Muscle of leg (tissue), 11 donors: ENCODE measurements around the gene GLP1R. TPM values are rescaled to one million over a fixed set of nuclear protein-coding genes. Genes with fewer than 3 reads are reported as not detected.

Experiments
- DNase-seq: peaks from one replicate; pipeline ENCODE4 v3.0.0; 2013
- H3K27ac ChIP-seq: one replicate; pipeline ENCODE4 v1.5.1; 2013; ENCODE audit warnings: mild to moderate bottlenecking, low read length, control low read depth
- H3K27me3 ChIP-seq: one replicate; pipeline ENCODE4 v1.6.1; 2013; ENCODE audit warnings: low read length; ENCODE audit not compliant: control insufficient read depth, insufficient read depth
- H3K36me3 ChIP-seq: one replicate; pipeline ENCODE4 v1.6.1; 2013; ENCODE audit warnings: low read length; ENCODE audit not compliant: control insufficient read depth, insufficient read depth
- H3K4me1 ChIP-seq: one replicate; pipeline ENCODE4 v1.6.1; 2013; ENCODE audit warnings: low read length; ENCODE audit not compliant: control insufficient read depth, insufficient read depth
- H3K4me3 ChIP-seq: one replicate; pipeline ENCODE4 v1.5.1; 2013; ENCODE audit warnings: low read length, control low read depth
- H3K9me3 ChIP-seq: replicated peaks from 2 replicates; pipeline ENCODE4 v1.6.1; 2013; ENCODE audit warnings: low read depth, low read length; ENCODE audit not compliant: control insufficient read depth
- WGBS: methylation state at CpG from one replicate; pipeline ENCODE4 v1.1.5; 2013; ENCODE audit warnings: missing lambda C conversion rate; ENCODE audit not compliant: insufficient coverage; 5-methylcytosine and 5-hydroxymethylcytosine counted together
- polyA plus RNA-seq, 8 donors: library from polyadenylated mRNA; unstranded; fragments of 120-200 nt; gene quantifications; one replicate each; pipeline versions ENCODE4 v1.2.1 to v1.2.3, GENCODE V29; 2013; ENCODE audit warnings: inconsistent platforms in 1 of 8, low replicate concordance in 1 of 8; ENCODE audit not compliant: insufficient read length in 8 of 8, insufficient read depth in 1 of 8
- total RNA-seq: library from RNA; stranded (reverse); fragments of 120-200 nt; gene quantifications from one replicate; pipeline ENCODE4 v1.2.4, GENCODE V29; 2013

GLP1R gene
- total and polyA plus RNA-seq, 9 donors: under 0.01 to 0.08 (median 0.05) TPM; not detected in 5

DNA sequence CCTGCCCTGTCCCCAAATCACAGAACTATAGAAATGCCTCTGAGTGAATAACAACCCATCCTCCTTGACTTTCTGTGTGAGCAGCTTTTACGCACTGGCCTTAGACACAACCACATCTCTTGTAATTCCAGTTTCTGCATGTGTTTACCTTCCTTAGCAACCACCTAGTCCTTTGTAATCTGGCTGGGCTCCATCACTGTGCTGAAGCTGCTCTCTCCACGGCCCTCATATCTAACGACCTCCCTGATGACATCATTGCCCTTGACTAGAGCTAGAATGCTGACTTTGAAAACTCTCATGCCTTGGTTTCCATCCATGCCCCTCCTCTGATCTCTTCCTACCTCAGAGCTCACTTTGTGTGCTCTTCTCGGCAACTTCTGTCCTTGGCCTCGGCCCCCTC, 30.5 kb upstream of the GLP1R start:
- Histone ChIP-seq H3K4me1 (no peaks in the 10 kb centered on the region), H3K9me3 (no peaks in the 10 kb centered on the region), H3K4me3 (no peak overlapping the region), H3K36me3 (no peaks in the 10 kb centered on the region), H3K27ac (no peak overlapping the region), H3K27me3 (no peaks in the 10 kb centered on the region)
- 48% methylated on average over 5 of the region's 5 CpGs for WGBS
- no peak for DNase-seq

GRCh38 chr6:39020136-39020535, 28.4 kb upstream of the GLP1R start:
- no peaks in the 10 kb centered on the region for H3K36me3 ChIP-seq
- WGBS: 40% methylated on average over 2 of the region's 2 CpGs
- no peak for DNase-seq
- H3K27ac ChIP-seq: no peak overlapping the region
- no peaks in the 10 kb centered on the region for H3K27me3 ChIP-seq
- H3K4me3 ChIP-seq: no peak overlapping the region
- H3K9me3 ChIP-seq: no peaks in the 10 kb centered on the region
- H3K4me1 ChIP-seq: no peaks in the 10 kb centered on the region

DNA sequence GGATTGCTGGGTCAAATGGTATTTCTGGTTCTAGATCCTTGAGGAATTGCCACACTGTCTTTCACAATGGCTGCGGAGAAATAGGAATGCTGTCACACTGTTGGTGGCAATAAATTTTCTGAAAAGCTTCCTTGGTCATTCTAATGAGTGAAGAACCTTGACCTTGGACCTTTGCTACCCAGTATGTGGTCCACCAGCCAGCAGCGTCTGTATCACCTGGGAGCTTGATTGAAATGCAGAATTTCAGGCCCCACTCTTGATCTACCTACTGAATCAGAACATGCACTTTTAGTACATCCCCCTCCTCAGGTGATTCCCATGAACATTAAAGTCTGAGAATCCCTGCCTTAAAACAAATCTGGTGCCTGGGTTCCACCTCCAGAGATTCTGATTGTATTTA, 27.5 kb upstream of the GLP1R start:
- Histone ChIP-seq H3K36me3 (no peaks in the 10 kb centered on the region), H3K4me1 (no peaks in the 10 kb centered on the region), H3K4me3 (no peak overlapping the region), H3K27ac (no peak overlapping the region), H3K27me3 (no peaks in the 10 kb centered on the region), H3K9me3 (no peaks in the 10 kb centered on the region)
- WGBS: 38% methylated on average over 2 of the region's 2 CpGs
- DNase-seq: no peak

GRCh38 chr6:39021779-39022178, 26.8 kb upstream of the GLP1R start:
- WGBS: no CpG with 5 or more reads among the region's 1 CpG
- Histone ChIP-seq H3K27me3 (no peaks in the 10 kb centered on the region), H3K4me3 (no peak overlapping the region), H3K36me3 (no peaks in the 10 kb centered on the region), H3K9me3 (no peaks in the 10 kb centered on the region), H3K27ac (no peak overlapping the region), H3K4me1 (no peaks in the 10 kb centered on the region)
- no peak for DNase-seq

DNA sequence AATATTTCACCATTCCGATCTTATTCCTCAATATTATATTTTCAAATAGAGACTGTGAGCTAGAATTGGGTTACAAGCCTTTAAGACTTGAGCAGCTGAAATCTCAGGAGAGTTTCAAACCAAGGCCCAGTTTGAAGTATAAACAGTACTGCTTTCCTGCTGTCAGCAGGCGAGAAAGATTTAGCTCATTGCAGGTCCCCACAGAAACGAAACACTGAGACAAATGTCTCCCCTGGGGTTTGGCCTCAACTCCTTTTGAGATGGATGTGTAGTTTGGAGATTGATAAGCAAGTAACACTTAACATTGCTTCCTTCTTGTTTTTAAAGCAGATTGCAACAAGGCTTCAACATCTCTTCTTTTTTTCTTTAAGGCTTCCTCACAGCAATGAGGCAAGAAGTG, 22.4 kb upstream of the GLP1R start:
- WGBS: no CpG with 5 or more reads among the region's 3 CpGs

DNA sequence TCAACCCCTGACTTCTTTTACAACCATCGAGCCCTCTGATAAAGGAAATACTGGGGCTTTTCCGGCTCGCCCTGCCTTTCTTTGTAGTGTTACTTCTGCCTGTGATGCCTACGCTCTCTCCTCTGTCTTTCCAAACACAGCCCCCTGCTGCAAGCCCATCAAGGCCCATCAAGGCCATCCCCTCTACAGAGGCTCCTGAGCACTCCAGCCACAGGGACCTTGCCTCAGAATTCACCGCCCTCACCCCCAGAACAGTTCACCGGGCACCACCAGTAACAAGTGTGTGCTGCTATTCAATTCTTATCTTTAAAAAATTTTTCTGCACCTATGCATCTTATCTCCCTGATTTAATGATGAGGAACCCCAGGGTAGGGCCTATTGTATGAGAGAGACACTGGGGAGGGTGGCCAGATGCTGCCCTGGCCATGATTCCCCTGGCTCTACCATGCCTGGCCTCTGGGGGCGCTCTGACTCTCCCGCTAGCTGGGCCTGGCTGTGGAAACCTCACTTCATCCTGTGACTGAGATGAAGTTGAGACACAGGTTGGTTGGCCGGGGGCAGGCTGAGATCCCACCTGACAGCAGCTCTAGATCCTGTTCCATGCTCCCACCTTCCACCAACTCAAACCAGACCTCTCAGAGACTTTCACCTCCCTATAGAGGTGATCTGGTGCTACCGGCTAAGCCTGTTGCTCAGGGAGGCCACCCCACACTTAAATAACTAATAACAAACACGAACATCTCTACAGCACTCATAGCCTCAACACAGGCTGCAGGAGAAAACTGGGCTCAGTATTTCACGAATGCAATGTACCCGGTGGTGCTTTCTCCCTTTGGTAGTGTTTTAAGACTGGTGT, 19.2 kb upstream of the GLP1R start:
- 85% methylated on average over 4 of the region's 13 CpGs for WGBS
- Histone ChIP-seq H3K4me3 (no peak overlapping the region), H3K27me3 (peaks cover 2% of the 10 kb centered on the region), H3K4me1 (no peaks in the 10 kb centered on the region), H3K9me3 (no peaks in the 10 kb centered on the region), H3K27ac (no peak overlapping the region), H3K36me3 (no peaks in the 10 kb centered on the region)
- DNase-seq: no peak

More for the DNA sequence above, 22.4 kb upstream of the GLP1R start:
- Histone ChIP-seq H3K4me3 (no peak overlapping the region), H3K27ac (no peak overlapping the region), H3K4me1 (no peaks in the 10 kb centered on the region), H3K9me3 (no peaks in the 10 kb centered on the region), H3K36me3 (no peaks in the 10 kb centered on the region), H3K27me3 (no peaks in the 10 kb centered on the region)
- DNase-seq: peak; percentile 4

- WGBS: 29% methylated on average over 6 of the region's 9 CpGs
Observed at GRCh38 chr6:39035681-39036080, 12.9 kb upstream of the GLP1R start.

DNA sequence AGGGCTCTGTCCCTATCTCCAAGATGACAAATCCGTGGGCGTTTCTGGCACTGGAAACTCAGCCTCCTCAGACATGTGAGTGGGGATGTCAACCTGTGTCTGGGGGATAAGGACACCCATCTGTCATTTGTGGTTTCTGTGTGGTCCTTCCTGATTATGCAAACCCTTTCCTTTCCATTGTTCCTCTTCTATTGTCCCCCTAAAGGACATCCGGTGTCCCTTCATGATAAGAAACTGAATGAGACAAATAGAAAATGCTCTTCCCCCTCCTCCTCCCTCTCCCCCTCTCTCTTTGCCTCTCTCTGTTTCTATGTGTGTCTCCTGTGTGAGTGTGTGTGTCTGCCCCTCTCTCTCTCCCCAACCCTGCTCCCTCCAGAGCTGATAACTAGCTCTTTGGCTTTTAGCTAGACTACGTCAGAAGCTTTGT, 11.5 kb upstream of the GLP1R start:
- no peaks in the 10 kb centered on the region for H3K4me1 ChIP-seq
- H3K36me3 ChIP-seq: no peaks in the 10 kb centered on the region
- no CpG with 5 or more reads among the region's 4 CpGs for whole genome bisulfite sequencing
- peaks cover 32% of the 10 kb centered on the region for H3K27me3 ChIP-seq
- H3K9me3 ChIP-seq: no peaks in the 10 kb centered on the region
- no peak for DNase-seq
- no peak overlapping the region for H3K4me3 ChIP-seq
- H3K27ac ChIP-seq: no peak overlapping the region

More at GRCh38 chr6:39035681-39036080, 12.9 kb upstream of the GLP1R start:
- DNase-seq: no peak
- Histone ChIP-seq H3K4me3 (no peak overlapping the region), H3K36me3 (no peaks in the 10 kb centered on the region), H3K4me1 (no peaks in the 10 kb centered on the region), H3K27me3 (peaks cover 28% of the 10 kb centered on the region), H3K9me3 (no peaks in the 10 kb centered on the region), H3K27ac (no peak overlapping the region)

DNA sequence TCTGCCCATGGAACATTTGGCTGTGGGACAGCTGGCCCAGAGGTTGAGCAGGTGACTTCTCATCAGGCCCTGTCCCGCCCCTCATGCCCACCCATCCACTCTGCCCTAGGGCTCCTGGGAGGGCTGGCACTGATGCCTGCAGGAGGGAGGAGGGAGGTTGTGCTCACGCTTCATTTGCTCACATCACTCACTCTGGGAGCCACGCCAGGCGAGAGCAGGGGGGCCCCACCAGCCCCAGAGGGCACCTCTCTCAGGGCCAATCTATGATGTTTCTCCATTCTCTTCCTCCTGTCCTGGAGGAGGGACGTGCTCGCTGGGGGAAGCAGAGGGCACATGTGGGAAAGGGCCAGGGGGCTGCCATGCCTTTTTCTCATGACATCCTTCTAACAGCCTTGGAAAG, 10.9 kb upstream of the GLP1R start:
- WGBS: no CpG with 5 or more reads among the region's 6 CpGs
- Histone ChIP-seq H3K4me1 (no peaks in the 10 kb centered on the region), H3K36me3 (no peaks in the 10 kb centered on the region), H3K4me3 (no peak overlapping the region), H3K9me3 (no peaks in the 10 kb centered on the region), H3K27ac (no peak overlapping the region), H3K27me3 (peaks cover 32% of the 10 kb centered on the region)
- no peak for DNase-seq

DNA sequence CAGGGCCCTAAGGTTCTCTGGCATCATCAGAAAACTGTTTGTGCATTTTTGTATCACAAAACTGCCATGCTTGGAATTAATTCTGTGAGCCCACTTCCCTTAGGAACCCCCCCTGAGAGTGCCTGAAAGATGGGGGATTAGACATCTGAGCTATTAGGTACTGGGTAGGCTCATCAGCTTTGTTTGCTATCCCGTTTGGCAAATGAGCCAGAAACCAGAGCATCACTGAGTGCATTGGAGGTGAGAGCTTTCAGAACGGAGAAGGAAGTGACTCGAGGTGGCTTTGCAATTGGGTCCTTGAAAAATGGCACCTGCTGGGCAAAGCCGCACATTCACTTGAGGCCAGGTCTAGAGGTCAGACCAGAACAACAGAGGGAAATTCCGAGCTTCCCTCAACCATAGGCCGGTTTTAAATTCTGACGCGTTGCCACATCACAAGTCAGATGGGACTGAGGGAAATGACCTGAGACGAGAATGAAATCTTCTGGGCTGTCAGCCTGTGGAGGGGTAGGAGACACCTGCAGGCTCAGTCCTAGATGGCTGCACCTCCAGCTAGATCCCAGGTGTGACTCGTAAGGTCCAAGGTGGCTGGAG, 8.4 kb upstream of the GLP1R start:
- no peak for DNase-seq
- Histone ChIP-seq H3K4me1 (no peaks in the 10 kb centered on the region), H3K9me3 (no peaks in the 10 kb centered on the region), H3K36me3 (no peaks in the 10 kb centered on the region), H3K27me3 (peaks cover 42% of the 10 kb centered on the region), H3K4me3 (no peak overlapping the region), H3K27ac (no peak overlapping the region)
- WGBS: 67% methylated on average over 6 of the region's 10 CpGs
